Panc1 (cell line): ENCODE results near the gene SMYD2. TPM values are rescaled to one million over a fixed set of nuclear protein-coding genes. Genes with fewer than 3 reads are reported as not detected.

ENCODE experiments used
- ATAC-seq: fragments of 200-7000 bp; cut with Tn5 transposase; 2 replicates; pipeline ENCODE4 v1.9.1; 2020; ENCODE audit warnings: mild to moderate bottlenecking, moderate library complexity
- BruUV-seq: library from RNA; stranded (reverse); fragments of 400-500 nt; replicated peaks from 2 replicates; lab custom pipeline; 2021; lab: Mats Ljungman, UMichigan
- CTCF ChIA-PET: fragments of 300-600 bp; sonication (Branson Sonifier 250); formaldehyde crosslinking; loops from one replicate; lab custom pipeline; 2022; ENCODE audit warnings: antibody characterized with exemption; lab: Charles Lee
- POLR2A ChIA-PET: fragments of 300-600 bp; sonication (Branson Sonifier 250); formaldehyde crosslinking; loops from one replicate; lab custom pipeline; 2022; ENCODE audit warnings: antibody characterized with exemption; lab: Charles Lee
- DNase-seq: peaks from one replicate; pipeline ENCODE4 v3.0.0-alpha.2; 2010; ENCODE audit warnings: low read depth, low spot score
- H3K27ac ChIP-seq: 2 replicates; pipeline ENCODE4 v1.5.1; 2011; ENCODE audit warnings: mild to moderate bottlenecking, low read length, inconsistent platforms
- H3K27me3 ChIP-seq: fragments of 200-500 bp; sonication (Bioruptor generic); 2 replicates; pipeline ENCODE4 v1.6.0; 2014; ENCODE audit warnings: low read length, inconsistent platforms; ENCODE audit not compliant: control insufficient read depth, insufficient read depth
- H3K36me3 ChIP-seq: fragments of 200-500 bp; sonication (Bioruptor generic); 2 replicates; pipeline ENCODE4 v1.5.1; 2014; ENCODE audit warnings: inconsistent platforms, mild to moderate bottlenecking, low read length, moderate library complexity; ENCODE audit not compliant: control insufficient read depth, insufficient read depth
- H3K4me1 ChIP-seq: 2 replicates; pipeline ENCODE4 v1.5.1; 2011; ENCODE audit warnings: inconsistent platforms, mild to moderate bottlenecking, low read length, moderate library complexity; ENCODE audit not compliant: control insufficient read depth, insufficient read depth
- H3K4me3 ChIP-seq, 2 experiments: 2 replicates each; pipeline ENCODE4 v1.5.1; 2011 to 2012; ENCODE audit warnings: low read depth in 2 of 2, low read length in 2 of 2, mild to moderate bottlenecking in 2 of 2, inconsistent platforms in 1 of 2, moderate library complexity in 1 of 2
- H3K9me3 ChIP-seq: fragments of 200-500 bp; sonication (Bioruptor generic); 2 replicates; pipeline ENCODE4 v1.5.1; 2014; ENCODE audit warnings: low read depth, mild to moderate bottlenecking, inconsistent platforms, low read length, moderate library complexity; ENCODE audit not compliant: control insufficient read depth, insufficient read depth
- POLR2AphosphoS5 ChIP-seq: IDR thresholded peaks from 2 replicates; pipeline ENCODE4 v1.6.1; 2012; ENCODE audit warnings: mild to moderate bottlenecking, low read depth, low read length, moderate library complexity
- SIN3A ChIP-seq: IDR thresholded peaks from 2 replicates; pipeline ENCODE4 v1.6.1; 2012; ENCODE audit warnings: low read depth, mild to moderate bottlenecking, low read length, moderate library complexity, borderline replicate concordance; ENCODE audit not compliant: insufficient read depth
- TCF7L2 ChIP-seq: IDR thresholded peaks from 2 replicates; pipeline ENCODE4 v1.6.1; 2011; ENCODE audit warnings: mild to moderate bottlenecking, low read depth, low read length, inconsistent platforms
- in situ Hi-C: cut with HindIII; loops from 2 replicates; pipeline ENCODE4 v1.10.0; 2016; ENCODE audit warnings: low sequenced_read_pairs, low pct_unique_long_range_greater_than_20kb
- intact Hi-C: fragments of 100-400 bp; cut with micrococcal nuclease; formaldehyde crosslinking; loops from one replicate; pipeline ENCODE4 v1.10.0; 2022; ENCODE audit not compliant: unreplicated experiment
- total RNA-seq: library from RNA; stranded (reverse); gene quantifications from one replicate; pipeline ENCODE4 v1.2.1, GENCODE V29; 2021; ENCODE audit not compliant: unreplicated experiment
- TF ChIP-seq, protein P1 (sequence below): fragments of 450-650 bp; IDR thresholded peaks from 2 replicates; pipeline ENCODE4 v1.5.1; 2017; ENCODE audit warnings: mild to moderate bottlenecking
- TF ChIP-seq, protein P2 (sequence below), 2 experiments: IDR thresholded peaks; 2 replicates each; pipeline ENCODE4 v1.6.1; 2011 to 2012; ENCODE audit warnings: low read depth in 2 of 2, control low read depth in 1 of 2, low read length in 1 of 2, mild to moderate bottlenecking in 1 of 2, moderate library complexity in 1 of 2; ENCODE audit not compliant: insufficient read depth in 1 of 2

Gene SMYD2
- total RNA-seq, 1 experiment from 2014 or later: 31.0 TPM

DNA sequence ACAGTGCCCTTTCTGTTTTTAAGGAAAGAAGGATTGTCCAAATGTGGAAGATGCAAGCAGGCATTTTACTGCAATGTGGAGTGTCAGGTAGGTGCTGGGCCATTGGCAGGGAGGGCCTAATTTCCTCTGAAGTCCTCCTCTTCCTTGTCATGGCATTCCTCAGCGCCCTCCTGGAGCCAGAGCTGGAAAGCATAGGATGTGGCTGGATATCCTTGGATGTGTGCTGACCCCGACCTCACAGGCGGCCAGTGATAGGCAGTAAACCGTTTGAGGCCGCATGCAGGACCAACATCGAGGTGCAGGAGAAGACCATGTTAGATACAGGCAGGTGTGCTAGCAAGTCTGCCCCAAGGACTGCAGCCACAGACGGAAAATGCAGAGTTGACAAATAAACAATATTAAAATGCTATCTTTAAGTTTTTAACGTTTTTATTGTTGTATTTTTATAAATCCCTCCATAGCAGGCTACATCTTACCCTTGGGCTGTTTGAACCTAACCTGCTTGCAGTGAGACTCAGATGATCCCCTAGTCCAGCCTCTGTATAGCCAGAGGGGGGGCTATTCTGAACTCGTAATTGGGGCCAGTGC, 24.3 kb downstream of the SMYD2 start:
- DNase-seq (no peak), ATAC-seq (no peak)
- in situ Hi-C loops (no loop called here), intact Hi-C loops (no loop called here)
- Histone ChIP-seq H3K4me3 (no peak overlapping the region), H3K9me3 (no peaks in the 10 kb centered on the region), H3K4me1 (no peaks in the 10 kb centered on the region), H3K27me3 (no peaks in the 10 kb centered on the region), H3K36me3 (no peaks in the 10 kb centered on the region), H3K27ac (no peak overlapping the region)
- TF ChIP-seq POLR2AphosphoS5 (no peak), TCF7L2 (no peak), SIN3A (no peak)
- TF ChIP-seq, protein P1, sequence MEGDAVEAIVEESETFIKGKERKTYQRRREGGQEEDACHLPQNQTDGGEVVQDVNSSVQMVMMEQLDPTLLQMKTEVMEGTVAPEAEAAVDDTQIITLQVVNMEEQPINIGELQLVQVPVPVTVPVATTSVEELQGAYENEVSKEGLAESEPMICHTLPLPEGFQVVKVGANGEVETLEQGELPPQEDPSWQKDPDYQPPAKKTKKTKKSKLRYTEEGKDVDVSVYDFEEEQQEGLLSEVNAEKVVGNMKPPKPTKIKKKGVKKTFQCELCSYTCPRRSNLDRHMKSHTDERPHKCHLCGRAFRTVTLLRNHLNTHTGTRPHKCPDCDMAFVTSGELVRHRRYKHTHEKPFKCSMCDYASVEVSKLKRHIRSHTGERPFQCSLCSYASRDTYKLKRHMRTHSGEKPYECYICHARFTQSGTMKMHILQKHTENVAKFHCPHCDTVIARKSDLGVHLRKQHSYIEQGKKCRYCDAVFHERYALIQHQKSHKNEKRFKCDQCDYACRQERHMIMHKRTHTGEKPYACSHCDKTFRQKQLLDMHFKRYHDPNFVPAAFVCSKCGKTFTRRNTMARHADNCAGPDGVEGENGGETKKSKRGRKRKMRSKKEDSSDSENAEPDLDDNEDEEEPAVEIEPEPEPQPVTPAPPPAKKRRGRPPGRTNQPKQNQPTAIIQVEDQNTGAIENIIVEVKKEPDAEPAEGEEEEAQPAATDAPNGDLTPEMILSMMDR: no peak
- TF ChIP-seq, protein P2, sequence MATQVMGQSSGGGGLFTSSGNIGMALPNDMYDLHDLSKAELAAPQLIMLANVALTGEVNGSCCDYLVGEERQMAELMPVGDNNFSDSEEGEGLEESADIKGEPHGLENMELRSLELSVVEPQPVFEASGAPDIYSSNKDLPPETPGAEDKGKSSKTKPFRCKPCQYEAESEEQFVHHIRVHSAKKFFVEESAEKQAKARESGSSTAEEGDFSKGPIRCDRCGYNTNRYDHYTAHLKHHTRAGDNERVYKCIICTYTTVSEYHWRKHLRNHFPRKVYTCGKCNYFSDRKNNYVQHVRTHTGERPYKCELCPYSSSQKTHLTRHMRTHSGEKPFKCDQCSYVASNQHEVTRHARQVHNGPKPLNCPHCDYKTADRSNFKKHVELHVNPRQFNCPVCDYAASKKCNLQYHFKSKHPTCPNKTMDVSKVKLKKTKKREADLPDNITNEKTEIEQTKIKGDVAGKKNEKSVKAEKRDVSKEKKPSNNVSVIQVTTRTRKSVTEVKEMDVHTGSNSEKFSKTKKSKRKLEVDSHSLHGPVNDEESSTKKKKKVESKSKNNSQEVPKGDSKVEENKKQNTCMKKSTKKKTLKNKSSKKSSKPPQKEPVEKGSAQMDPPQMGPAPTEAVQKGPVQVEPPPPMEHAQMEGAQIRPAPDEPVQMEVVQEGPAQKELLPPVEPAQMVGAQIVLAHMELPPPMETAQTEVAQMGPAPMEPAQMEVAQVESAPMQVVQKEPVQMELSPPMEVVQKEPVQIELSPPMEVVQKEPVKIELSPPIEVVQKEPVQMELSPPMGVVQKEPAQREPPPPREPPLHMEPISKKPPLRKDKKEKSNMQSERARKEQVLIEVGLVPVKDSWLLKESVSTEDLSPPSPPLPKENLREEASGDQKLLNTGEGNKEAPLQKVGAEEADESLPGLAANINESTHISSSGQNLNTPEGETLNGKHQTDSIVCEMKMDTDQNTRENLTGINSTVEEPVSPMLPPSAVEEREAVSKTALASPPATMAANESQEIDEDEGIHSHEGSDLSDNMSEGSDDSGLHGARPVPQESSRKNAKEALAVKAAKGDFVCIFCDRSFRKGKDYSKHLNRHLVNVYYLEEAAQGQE (IDR thresholded peaks at IDR 0.05; ENCODE audit: insufficient read depth in 1 of 2, low read depth in 2 of 2, low read length in 1 of 2): no peak
- CTCF ChIA-PET: no interaction called here
- BruUV-seq: no TSS peak
- POLR2A ChIA-PET: no interaction called here

DNA sequence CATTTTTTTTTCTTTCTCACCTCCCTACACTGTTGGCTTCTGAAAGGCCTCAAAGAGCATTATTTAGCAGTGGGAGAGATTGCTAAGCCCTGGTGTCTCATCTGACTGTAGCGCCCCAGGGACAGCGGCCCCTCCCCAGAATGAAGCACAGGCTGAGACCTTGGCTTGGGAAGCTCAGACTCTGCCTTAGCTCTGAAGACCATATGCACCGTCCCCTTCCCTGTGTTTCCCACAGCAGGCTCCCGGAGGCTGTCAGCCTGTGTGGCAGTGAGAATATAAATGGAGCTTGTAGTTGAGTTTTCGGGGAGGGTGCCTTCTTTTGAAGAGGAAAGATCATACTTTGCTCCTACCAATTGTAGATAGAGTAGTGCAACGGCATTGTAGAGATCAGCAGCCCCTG, 25.3 kb downstream of the SMYD2 start:
- H3K9me3 ChIP-seq: no peaks in the 10 kb centered on the region
- intact Hi-C loops (no loop called here), in situ Hi-C loops (no loop called here)
- ChIA-PET CTCF (no interaction called here), POLR2A (no interaction called here)
- no TSS peak for BruUV-seq
- DNase-seq (no peak), ATAC-seq (no peak)
- no peaks in the 10 kb centered on the region for H3K36me3 ChIP-seq
- no peak overlapping the region for H3K4me3 ChIP-seq
- H3K4me1 ChIP-seq: no peaks in the 10 kb centered on the region
- H3K27me3 ChIP-seq: no peaks in the 10 kb centered on the region
- no peak for TF ChIP-seq POLR2AphosphoS5
- TF ChIP-seq TCF7L2: no peak
- TF ChIP-seq, protein P1: no peak
- TF ChIP-seq SIN3A: no peak
- TF ChIP-seq, protein P2 (IDR thresholded peaks at IDR 0.05; ENCODE audit: insufficient read depth in 1 of 2, low read depth in 2 of 2, low read length in 1 of 2): no peak
- no peak overlapping the region for H3K27ac ChIP-seq
